ENCODE data around the gene GSC2. TPM values are rescaled to one million over a fixed set of nuclear protein-coding genes. Genes with fewer than 3 reads are reported as not detected.
A peak's percentile ranks its signal among the peaks of the same experiment; 100 is the strongest.

GSC2 gene
- total RNA-seq, 2 donors from 2014 or later: 11.9 TPM; not detected in 1

DNA sequence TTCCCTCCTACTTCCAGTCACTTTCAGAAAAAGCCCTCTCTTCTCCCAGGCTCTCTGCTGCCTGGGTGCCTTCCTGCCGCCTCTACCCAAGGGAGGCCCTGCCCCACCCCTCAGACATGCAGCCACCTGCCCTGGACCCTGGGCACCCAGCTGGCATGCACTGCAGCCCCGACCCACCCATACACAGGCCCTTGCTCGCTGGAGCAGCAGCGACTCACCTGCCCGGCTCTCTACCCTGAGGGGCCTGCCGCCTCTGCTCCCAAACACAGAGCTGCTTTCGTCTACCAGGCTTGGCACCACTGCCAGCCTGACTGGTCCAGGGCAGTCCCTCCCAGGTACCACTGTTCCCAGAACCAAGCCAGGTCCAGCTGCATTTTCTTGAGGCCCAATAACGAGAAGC is 20.2 kb downstream of the GSC2 start:
- WGBS: 44% methylated on average over 8 of the region's 8 CpGs
- Histone ChIP-seq H3K9me3 (no peaks in the 10 kb centered on the region), H3K36me3 (peaks cover 0 to 18% of the 10 kb centered on the region in 2 donors), H3K27me3 (replicated peaks; ENCODE audit: insufficient read depth) (no peaks in the 10 kb centered on the region), H3K27ac (peak overlapping the region in 1 of 2 donors; percentile 5), H3K4me3 (no peak overlapping the region), H3K4me1 (replicated peaks) (no peaks in the 10 kb centered on the region)
- TF ChIP-seq POLR2AphosphoS5 (IDR thresholded peaks at IDR 0.05) (peak; percentile 41), POLR2A (IDR thresholded peaks at IDR 0.05) (peak; percentile 19)
- TF ChIP-seq, protein P1, sequence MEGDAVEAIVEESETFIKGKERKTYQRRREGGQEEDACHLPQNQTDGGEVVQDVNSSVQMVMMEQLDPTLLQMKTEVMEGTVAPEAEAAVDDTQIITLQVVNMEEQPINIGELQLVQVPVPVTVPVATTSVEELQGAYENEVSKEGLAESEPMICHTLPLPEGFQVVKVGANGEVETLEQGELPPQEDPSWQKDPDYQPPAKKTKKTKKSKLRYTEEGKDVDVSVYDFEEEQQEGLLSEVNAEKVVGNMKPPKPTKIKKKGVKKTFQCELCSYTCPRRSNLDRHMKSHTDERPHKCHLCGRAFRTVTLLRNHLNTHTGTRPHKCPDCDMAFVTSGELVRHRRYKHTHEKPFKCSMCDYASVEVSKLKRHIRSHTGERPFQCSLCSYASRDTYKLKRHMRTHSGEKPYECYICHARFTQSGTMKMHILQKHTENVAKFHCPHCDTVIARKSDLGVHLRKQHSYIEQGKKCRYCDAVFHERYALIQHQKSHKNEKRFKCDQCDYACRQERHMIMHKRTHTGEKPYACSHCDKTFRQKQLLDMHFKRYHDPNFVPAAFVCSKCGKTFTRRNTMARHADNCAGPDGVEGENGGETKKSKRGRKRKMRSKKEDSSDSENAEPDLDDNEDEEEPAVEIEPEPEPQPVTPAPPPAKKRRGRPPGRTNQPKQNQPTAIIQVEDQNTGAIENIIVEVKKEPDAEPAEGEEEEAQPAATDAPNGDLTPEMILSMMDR (IDR thresholded peaks at IDR 0.05): no peak
- DNase-seq (ENCODE audit: low spot score): peak; percentile 67
- intact Hi-C loops (cut with DNase I): no loop called here

DNA sequence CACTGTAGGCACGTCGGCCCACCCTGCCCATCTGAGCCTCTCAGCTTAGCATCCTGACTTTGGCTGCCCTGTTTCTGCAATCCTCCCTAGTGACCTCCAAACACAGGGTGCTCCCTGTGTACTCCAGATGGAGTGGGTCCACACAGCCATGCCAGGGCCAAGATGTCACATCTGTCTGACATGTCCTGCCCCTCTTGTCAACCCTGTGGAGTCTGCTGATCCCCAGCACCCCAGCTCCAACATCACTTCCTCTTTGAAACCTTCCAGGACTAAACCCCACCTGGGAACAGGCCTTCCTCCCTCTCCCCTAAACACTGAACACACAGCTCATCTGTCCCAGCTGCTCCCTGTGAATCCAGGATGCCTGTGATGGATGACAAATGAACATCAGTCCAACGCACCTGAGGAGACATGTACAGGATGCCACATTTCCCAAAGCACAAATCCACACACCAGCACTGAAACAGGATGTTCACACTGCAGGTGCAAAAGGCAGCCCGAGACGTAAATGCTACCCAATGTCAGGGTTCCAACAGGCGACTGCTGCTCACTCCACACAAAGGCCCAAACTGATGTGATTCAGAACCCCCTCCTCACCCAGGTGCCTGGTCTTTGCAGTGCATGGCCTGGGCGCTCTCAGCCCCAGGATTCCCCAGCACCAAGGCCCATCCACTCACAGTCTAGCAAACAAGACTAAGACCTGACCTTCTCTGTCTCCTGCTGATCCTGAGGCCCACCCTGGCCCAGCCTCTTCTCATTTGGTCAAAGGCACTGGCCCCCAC is 21.0 kb downstream of the GSC2 start:
- H3K4me3 ChIP-seq: no peak overlapping the region
- no peak for DNase-seq (ENCODE audit: low spot score)
- no peaks in the 10 kb centered on the region for H3K9me3 ChIP-seq
- no peaks in the 10 kb centered on the region for H3K4me1 ChIP-seq (replicated peaks)
- H3K27me3 ChIP-seq (replicated peaks; ENCODE audit: insufficient read depth): no peaks in the 10 kb centered on the region
- H3K27ac ChIP-seq: no peak overlapping the region
- peaks cover 0 to 12% of the 10 kb centered on the region in 2 donors for H3K36me3 ChIP-seq
- TF ChIP-seq POLR2A (IDR thresholded peaks at IDR 0.05) (no peak), POLR2AphosphoS5 (IDR thresholded peaks at IDR 0.05) (no peak)
- TF ChIP-seq, protein P1 (IDR thresholded peaks at IDR 0.05): no peak
- intact Hi-C loops (cut with DNase I): no loop called here
- 78% methylated on average over 7 of the region's 7 CpGs for WGBS

DNA sequence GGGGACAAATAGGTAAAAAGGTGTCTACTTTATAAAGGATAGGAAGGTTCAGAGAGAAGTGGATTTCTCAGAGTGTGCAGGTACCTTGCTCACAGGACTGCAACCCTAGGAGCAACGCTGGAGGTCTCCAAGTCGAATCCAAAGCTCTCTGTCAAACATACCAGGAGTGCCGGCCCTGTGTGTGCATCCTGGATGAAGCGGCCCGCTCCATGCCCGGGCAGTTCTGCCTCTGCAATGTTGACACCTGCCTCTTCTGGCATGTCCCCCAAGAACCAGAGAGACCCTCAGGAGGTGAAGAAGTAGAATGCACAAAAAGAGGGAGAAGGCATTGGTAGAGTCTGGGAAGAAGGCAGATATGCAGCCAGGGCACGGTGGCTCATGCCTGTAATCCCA is 22.1 kb downstream of the GSC2 start:
- Histone ChIP-seq H3K27me3 (replicated peaks; ENCODE audit: insufficient read depth) (no peaks in the 10 kb centered on the region), H3K9me3 (no peaks in the 10 kb centered on the region), H3K36me3 (peaks cover 0 to under 1% of the 10 kb centered on the region in 2 donors), H3K4me3 (no peak overlapping the region), H3K4me1 (replicated peaks) (no peaks in the 10 kb centered on the region), H3K27ac (no peak overlapping the region)
- TF ChIP-seq, protein P1 (IDR thresholded peaks at IDR 0.05): no peak
- no peak for TF ChIP-seq POLR2AphosphoS5 (IDR thresholded peaks at IDR 0.05)
- no peak for TF ChIP-seq POLR2A (IDR thresholded peaks at IDR 0.05)
- intact Hi-C loops (cut with DNase I): no loop called here
- DNase-seq (ENCODE audit: low spot score): no peak
- 91% methylated on average over 7 of the region's 7 CpGs for WGBS

DNA sequence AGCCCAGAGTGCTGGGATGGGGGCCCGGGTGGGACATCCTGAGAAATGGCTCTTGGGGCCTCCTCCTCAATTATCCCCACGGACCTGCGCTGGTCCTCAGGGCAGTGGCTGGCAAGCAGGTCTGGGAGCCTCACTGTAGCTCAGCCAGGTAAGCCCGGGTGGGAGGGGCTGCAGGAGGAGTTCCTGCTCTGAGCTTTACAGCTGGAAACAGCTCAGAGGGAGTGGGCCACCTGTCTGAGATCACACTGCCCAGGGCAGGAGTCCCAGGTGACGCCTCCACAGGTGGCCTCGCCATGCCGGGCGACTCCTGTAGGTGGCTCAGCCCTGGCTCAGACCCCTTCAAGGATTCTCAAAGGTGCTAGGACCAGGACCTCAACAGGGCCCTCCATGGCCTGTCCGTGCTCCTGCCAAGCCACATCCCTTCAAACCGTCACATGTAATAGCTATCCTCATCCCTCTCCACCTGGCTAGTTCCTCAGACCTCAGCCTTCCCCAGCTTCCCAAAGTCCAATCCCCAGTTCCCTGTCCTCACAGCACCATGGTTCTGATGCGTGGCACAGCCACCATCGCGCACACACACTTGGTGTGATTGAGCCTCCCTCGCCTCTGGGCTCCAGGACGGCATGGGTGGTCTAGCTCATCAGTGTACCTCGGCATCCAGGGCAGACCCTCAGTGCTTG is 22.6 kb downstream of the GSC2 start:
- Histone ChIP-seq H3K9me3 (no peaks in the 10 kb centered on the region), H3K27ac (no peak overlapping the region), H3K4me1 (replicated peaks) (no peaks in the 10 kb centered on the region), H3K36me3 (no peaks in the 10 kb centered on the region), H3K27me3 (replicated peaks; ENCODE audit: insufficient read depth) (no peaks in the 10 kb centered on the region), H3K4me3 (no peak overlapping the region)
- no peak for DNase-seq (ENCODE audit: low spot score)
- intact Hi-C loops (cut with DNase I): no loop called here
- TF ChIP-seq POLR2AphosphoS5 (IDR thresholded peaks at IDR 0.05): no peak
- TF ChIP-seq, protein P1 (IDR thresholded peaks at IDR 0.05): no peak
- no peak for TF ChIP-seq POLR2A (IDR thresholded peaks at IDR 0.05)
- WGBS: 73% methylated on average over 16 of the region's 16 CpGs

Measured in prostate gland (tissue), 2 donors.